ENCODE measurements around the gene SYTL2.

DNA sequence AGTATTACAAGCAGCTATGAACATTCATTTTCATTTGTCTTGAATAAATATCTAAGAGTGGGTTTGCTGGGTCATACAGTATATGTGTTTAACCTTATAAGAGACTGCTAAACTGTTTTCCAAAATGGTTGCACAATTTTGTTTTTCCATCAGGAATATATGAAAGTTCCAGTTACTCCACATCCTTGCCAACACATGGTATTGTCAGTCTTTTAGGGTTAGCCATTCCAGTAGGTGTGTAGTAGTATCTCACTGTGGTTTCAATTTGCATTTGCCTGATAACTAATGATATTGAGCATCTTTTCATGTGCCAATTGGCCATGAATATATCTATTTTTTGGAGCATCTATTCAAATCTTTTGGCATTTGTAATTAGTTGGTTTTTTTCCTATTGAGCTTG is 36.5 kb upstream of the SYTL2 start:
- TF ChIP-seq, protein P1, sequence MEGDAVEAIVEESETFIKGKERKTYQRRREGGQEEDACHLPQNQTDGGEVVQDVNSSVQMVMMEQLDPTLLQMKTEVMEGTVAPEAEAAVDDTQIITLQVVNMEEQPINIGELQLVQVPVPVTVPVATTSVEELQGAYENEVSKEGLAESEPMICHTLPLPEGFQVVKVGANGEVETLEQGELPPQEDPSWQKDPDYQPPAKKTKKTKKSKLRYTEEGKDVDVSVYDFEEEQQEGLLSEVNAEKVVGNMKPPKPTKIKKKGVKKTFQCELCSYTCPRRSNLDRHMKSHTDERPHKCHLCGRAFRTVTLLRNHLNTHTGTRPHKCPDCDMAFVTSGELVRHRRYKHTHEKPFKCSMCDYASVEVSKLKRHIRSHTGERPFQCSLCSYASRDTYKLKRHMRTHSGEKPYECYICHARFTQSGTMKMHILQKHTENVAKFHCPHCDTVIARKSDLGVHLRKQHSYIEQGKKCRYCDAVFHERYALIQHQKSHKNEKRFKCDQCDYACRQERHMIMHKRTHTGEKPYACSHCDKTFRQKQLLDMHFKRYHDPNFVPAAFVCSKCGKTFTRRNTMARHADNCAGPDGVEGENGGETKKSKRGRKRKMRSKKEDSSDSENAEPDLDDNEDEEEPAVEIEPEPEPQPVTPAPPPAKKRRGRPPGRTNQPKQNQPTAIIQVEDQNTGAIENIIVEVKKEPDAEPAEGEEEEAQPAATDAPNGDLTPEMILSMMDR (IDR thresholded peaks at IDR 0.05): no peak
- no peak for TF ChIP-seq POLR2A (IDR thresholded peaks at IDR 0.05)

Data from ovary (tissue), 3 donors.